Thyroid gland (tissue), 4 donors: Measurements from ENCODE around the gene NUP50. TPM values are rescaled to one million over a fixed set of nuclear protein-coding genes. Genes with fewer than 3 reads are reported as not detected.
A peak's percentile ranks its signal among the peaks of the same experiment; 100 is the strongest.

Source experiments
- DNase-seq, 2 donors: peaks; one replicate each; pipeline ENCODE4 v3.0.0-alpha.2; 2019
- H3K27ac ChIP-seq, 3 donors: fragments of 200-600 bp; sonication (generic); 1 replicate in 2 of 3; 2 replicates in 1 of 3; pipeline ENCODE4 v1.5.1; 2016 to 2019; ENCODE audit warnings: mild to moderate bottlenecking in 1 of 3, moderate library complexity in 1 of 3
- H3K27me3 ChIP-seq: fragments of 200-600 bp; sonication (generic); one replicate; pipeline ENCODE4 v1.5.1; 2019
- H3K36me3 ChIP-seq, 2 donors: fragments of 200-600 bp; sonication (generic); one replicate each; pipeline ENCODE4 v1.5.1; 2016 to 2019
- H3K4me1 ChIP-seq, 2 donors: fragments of 200-600 bp; sonication (generic); one replicate each; pipeline ENCODE4 v1.5.1; 2017 to 2019
- H3K4me3 ChIP-seq, 3 donors: fragments of 200-600 bp; sonication (generic); replicated peaks in 1 of 3; 1 replicate in 2 of 3; 2 replicates in 1 of 3; pipeline ENCODE4 v1.5.1; 2016; ENCODE audit warnings: mild to moderate bottlenecking in 1 of 3
- H3K9me3 ChIP-seq: fragments of 200-600 bp; sonication (generic); one replicate; pipeline ENCODE4 v1.5.1; 2017
- CTCF ChIP-seq, 6 experiments: fragments of 200-600 bp in 3 of 6; fragments of 450-650 bp in 3 of 6; sonication (generic) in 3 of 6; IDR thresholded peaks; one replicate each; pipeline ENCODE4 v1.5.1; 2016 to 2019; ENCODE audit warnings: antibody characterized with exemption in 6 of 6, mild to moderate bottlenecking in 2 of 6, inconsistent platforms in 1 of 6, moderate library complexity in 1 of 6
- POLR2A ChIP-seq, 2 donors: fragments of 450-650 bp; IDR thresholded peaks; one replicate each; pipeline ENCODE4 v1.6.1; 2017; ENCODE audit warnings: antibody characterized with exemption in 2 of 2, mild to moderate bottlenecking in 2 of 2, moderate library complexity in 1 of 2
- WGBS, 2 donors: methylation state at CpG; one replicate each; pipeline ENCODE4 v1.1.5; 2017; 5-methylcytosine and 5-hydroxymethylcytosine counted together
- intact Hi-C: fragments of 100-400 bp; cut with DNase I; formaldehyde crosslinking; loops from one replicate; pipeline ENCODE4 v1.15.1; 2023
- total RNA-seq, 4 donors: library from RNA; depleted of rRNA; stranded (reverse); fragments of >200 nt; gene quantifications; one replicate each; pipeline ENCODE4 v1.2.3, GENCODE V29; 2016

NUP50 gene
- total RNA-seq, 4 donors from 2014 or later: 53.9 to 128 (median 91.9) TPM

GRCh38 chr22:45211848-45212247 lies 48.1 kb downstream of the NUP50 start:
- WGBS, 2 donors: 79 to 81% methylated on average over 16 to 17 of the region's 18 CpGs

GRCh38 chr22:45212306-45212709 lies 48.6 kb downstream of the NUP50 start:
- peak; percentile 83 to 84 for DNase-seq
- TF ChIP-seq POLR2A (IDR thresholded peaks at IDR 0.05) (peak in 1 of 2 donors; percentile 16), CTCF (IDR thresholded peaks at IDR 0.05) (no peak)
- no peaks in the 10 kb centered on the region for H3K9me3 ChIP-seq
- H3K4me3 ChIP-seq: no peak overlapping the region
- H3K36me3 ChIP-seq: no peaks in the 10 kb centered on the region
- peak overlapping the region in 2 of 3 donors; percentile 13 to 37 for H3K27ac ChIP-seq
- 9 to 26% methylated on average over 6 to 13 of the region's 14 CpGs for WGBS, 2 donors
- H3K27me3 ChIP-seq: no peaks in the 10 kb centered on the region
- intact Hi-C loops: no loop called here
- peaks cover 7 to 25% of the 10 kb centered on the region in 2 donors for H3K4me1 ChIP-seq

More at GRCh38 chr22:45211848-45212247, 48.1 kb downstream of the NUP50 start:
- no peak for DNase-seq
- intact Hi-C loops: no loop called here
- no peak for TF ChIP-seq POLR2A (IDR thresholded peaks at IDR 0.05)
- no peak for TF ChIP-seq CTCF (IDR thresholded peaks at IDR 0.05)
- H3K27ac ChIP-seq: peak overlapping the region in 1 of 3 donors; percentile 13
- peaks cover 7 to 25% of the 10 kb centered on the region in 2 donors for H3K4me1 ChIP-seq
- H3K9me3 ChIP-seq: no peaks in the 10 kb centered on the region
- no peaks in the 10 kb centered on the region for H3K27me3 ChIP-seq
- no peaks in the 10 kb centered on the region for H3K36me3 ChIP-seq
- no peak overlapping the region for H3K4me3 ChIP-seq

- WGBS, 2 donors: 60 to 70% methylated on average over 20 to 21 of the region's 22 CpGs
- no peak for TF ChIP-seq CTCF (IDR thresholded peaks at IDR 0.05)
- no peak for TF ChIP-seq POLR2A (IDR thresholded peaks at IDR 0.05)
- H3K4me1 ChIP-seq: peaks cover 7 to 25% of the 10 kb centered on the region in 2 donors
- H3K27ac ChIP-seq: peak overlapping the region in 2 of 3 donors; percentile 10 to 37
- H3K9me3 ChIP-seq: no peaks in the 10 kb centered on the region
- intact Hi-C loops: no loop called here
- H3K4me3 ChIP-seq: no peak overlapping the region
- H3K36me3 ChIP-seq: no peaks in the 10 kb centered on the region
- no peaks in the 10 kb centered on the region for H3K27me3 ChIP-seq
- peak in 1 of 2 donors; percentile 12 for DNase-seq
Measured at GRCh38 chr22:45212992-45213751, 49.4 kb downstream of the NUP50 start.

GRCh38 chr22:45216133-45217003 lies 52.6 kb downstream of the NUP50 start:
- intact Hi-C loops: no loop called here
- no peaks in the 10 kb centered on the region for H3K9me3 ChIP-seq
- TF ChIP-seq CTCF (IDR thresholded peaks at IDR 0.05) (no peak), POLR2A (IDR thresholded peaks at IDR 0.05) (no peak)
- peaks cover 7 to 25% of the 10 kb centered on the region in 2 donors for H3K4me1 ChIP-seq
- WGBS, 2 donors: 38 to 53% methylated on average over 18 to 21 of the region's 22 CpGs
- no peak overlapping the region for H3K27ac ChIP-seq
- no peaks in the 10 kb centered on the region for H3K36me3 ChIP-seq
- DNase-seq: no peak
- H3K4me3 ChIP-seq: no peak overlapping the region
- H3K27me3 ChIP-seq: no peaks in the 10 kb centered on the region
